HG03135 (cell line): ENCODE measurements around the gene ETV7.
"Not testable (repeated sequence)": the region's sequence is repeated elsewhere in the genome, so short reads cannot be mapped to it uniquely, and the experiment has no call there.

ENCODE experiments used
- ATAC-seq: cut with Tn5 transposase; IDR thresholded peaks from one replicate; pipeline ENCODE4 v1.9.1; 2021; ENCODE audit warnings: mild to moderate bottlenecking, moderate library complexity; ENCODE audit not compliant: unreplicated experiment

The ETV7 gene

DNA sequence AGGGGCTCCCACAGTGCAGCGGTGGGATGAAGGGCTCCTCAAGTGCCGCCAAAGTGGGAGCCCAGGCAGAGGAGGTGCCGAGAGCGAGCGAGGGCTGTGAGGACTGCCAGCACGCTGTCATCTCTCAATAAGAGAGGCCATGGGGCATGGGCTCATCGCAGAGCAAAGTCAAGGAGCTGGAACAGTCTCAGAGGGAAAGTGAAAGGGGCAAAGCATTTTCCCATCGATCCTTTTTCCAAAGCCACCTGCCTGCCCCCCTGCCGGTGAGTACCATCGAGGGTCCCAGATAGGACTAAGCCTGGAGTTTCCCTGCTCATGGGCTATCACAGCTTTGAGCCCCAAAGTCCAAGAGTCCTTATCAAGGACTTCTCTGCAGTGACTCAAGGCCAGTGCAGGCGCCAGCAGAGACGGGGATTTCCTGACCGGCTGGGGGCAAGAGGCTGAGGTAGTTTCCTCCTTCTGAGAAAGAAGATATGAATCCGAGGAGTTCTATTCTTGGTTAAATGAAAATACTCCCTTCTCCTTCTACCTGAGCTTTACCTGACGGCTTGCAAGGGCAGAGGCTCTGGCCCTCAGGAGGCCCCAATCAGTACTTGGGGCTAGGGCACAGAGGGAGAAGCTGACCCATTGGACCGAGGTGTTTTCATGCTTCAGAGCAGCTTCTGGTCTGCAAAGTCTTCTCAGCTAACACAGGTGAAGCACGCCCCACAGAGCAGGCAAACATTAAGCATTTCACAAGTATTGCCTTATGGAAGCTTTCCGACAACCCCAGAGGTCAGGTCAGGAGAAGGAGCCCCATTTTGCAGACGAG is 22.6 kb downstream of the ETV7 start:
- no peak for ATAC-seq

GRCh38 chr6:36364061-36364635 is 23.3 kb downstream of the ETV7 start:
- not testable (repeated sequence) for ATAC-seq

DNA sequence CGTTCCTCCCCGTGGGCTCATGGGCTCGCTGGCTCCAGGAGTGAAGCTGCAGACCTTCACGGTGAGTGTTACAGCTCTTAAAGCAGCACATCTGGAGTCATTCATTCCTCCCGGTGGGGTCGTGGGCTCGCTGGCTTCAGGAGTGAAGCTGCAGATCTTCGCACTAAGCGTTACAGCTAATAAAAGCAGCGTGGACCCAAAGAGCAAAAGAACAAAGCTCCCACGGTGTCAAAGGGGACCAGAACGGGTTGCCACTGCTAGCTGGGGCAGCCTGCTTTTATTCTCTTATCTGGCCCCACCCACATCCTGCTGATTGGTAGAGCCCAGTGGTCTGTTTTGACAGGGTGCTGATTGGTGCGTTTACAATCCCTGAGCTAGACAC is 24.1 kb downstream of the ETV7 start:
- not testable (repeated sequence) for ATAC-seq

- no peak for ATAC-seq
These were observed 24.7 kb downstream of the ETV7 start for GRCh38 chr6:36362551-36363370.

- no peak for ATAC-seq
These were observed 26.4 kb downstream of the ETV7 start for GRCh38 chr6:36361071-36361470.

GRCh38 chr6:36360241-36361054 is 27.0 kb downstream of the ETV7 start:
- ATAC-seq, result peak; percentile 57

DNA sequence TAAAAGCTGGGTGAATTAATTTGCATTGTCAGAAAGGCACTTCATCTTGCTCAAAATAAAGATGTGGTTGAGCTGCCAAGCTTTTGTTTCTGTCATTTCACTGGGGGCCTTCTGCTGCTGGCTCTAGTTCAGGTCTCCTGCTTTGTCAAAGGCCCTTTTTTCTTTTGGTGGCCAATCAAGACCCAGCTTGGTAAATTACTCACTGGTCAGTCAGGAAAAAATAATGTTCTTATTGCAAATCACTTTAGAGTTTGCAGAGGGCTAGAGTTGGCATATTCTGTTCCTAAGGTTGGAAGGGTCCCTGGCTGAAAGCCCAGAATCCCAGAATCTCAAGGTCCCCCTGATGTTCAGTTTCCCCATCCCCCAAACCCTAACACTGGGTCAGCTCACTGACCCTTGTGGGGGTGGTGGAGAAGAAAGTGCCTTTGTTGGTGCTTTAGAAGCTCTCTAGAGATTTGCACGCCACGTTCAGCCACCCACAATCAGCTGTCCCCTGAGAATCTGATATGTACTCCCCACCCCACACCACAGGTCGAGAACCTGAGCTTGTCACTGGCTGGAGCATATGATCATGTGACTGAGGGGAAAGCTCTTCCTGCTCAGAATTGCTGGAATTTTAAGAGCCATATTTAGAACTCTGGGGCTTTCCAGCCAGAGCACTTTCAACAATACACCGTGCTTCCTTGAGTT is 29.1 kb downstream of the ETV7 start:
- no peak for ATAC-seq

DNA sequence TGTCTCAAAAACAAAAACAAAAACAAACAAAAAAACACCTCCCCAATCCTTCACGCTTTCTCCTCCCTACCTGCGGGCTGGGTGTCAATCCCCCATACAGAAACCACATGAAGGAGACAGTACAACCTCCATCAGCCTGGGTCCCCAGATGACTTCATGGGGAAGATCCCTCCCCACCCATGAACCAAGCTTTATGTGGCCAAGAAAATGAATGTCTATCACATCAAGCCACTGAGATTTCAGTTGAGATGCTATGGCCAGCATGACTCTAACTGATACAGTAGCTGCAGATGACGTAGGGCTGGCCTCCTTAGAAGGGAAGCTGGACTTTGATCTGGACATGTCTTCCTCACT is 29.6 kb downstream of the ETV7 start:
- ATAC-seq, result no peak

- no peak for ATAC-seq
These were observed 31.6 kb downstream of the ETV7 start for GRCh38 chr6:36355819-36356218.

GRCh38 chr6:36353411-36353915 is 34.0 kb downstream of the ETV7 start:
- no peak for ATAC-seq

DNA sequence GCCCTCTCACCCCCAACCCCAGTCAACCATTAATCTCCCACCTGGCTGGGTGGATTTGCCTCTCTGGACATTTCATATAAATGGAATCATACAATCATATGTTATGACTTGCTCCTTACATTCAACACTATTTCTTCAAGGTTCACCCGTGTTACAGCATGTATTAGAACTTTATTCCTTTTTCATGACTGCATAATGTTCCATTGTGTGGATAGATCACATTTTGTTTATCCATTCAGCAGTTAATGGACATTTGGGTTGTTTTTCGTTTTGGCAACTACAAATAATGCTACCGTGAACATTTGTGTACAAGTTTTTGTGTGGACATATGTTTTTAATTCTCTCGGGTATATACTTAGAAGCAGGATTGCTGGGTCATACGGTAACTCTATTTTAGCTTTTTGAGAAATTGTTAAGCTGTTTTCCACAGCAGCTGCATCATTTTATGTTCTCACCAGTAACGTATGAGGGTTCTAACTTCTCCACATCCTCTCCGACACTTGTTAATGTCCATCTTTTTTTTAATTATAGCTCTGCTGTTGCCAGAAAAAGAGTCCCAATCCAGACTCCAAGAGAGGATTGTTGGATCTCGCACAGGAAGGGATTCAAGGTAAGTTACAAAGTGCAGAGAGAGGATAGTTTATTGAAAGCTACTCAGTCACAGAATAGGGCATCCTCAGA is 34.9 kb downstream of the ETV7 start:
- no peak for ATAC-seq

DNA sequence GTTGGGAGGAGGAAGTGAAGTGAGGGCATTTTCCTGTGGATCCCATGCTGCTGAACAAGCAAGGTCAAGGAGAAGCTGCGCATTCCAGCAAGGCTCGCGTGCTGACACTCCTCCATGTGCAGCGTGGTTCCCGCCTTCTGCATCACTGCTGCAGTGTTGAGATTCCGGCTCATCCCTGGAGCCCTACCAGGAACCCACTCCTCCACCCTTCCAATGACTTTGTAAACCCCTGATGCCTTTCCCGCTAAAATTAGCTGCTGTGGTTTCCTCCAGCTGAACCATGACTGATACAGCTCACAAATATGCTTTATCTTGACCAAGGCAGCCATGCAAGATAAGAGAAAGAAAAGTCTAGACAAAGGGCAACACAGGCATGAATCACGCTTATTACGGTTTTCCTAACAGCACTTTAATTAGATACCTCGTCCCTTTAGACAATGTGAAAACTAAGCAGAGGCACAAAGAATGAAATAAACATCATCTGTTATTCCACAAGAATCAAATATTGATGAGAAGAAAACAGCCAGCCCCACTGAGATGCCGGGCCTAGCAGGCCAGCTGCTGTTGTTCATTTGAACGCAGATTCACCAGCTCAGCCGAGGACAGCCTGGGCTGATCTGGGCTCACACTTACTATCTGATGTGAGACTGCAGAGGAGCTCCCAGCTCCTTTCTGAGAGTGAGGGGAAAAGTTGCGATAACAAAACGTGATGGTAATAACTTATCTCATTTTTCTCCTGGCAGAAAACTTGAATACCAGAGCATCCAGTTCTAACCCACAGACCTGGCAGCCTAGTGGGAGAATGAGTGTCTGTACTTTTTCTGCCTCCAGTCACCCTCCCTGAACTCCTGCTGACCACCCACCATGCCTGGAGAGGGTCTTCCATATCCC is 36.5 kb downstream of the ETV7 start:
- no peak for ATAC-seq

- no peak for ATAC-seq
These were observed 37.4 kb downstream of the ETV7 start for GRCh38 chr6:36350082-36350481.

DNA sequence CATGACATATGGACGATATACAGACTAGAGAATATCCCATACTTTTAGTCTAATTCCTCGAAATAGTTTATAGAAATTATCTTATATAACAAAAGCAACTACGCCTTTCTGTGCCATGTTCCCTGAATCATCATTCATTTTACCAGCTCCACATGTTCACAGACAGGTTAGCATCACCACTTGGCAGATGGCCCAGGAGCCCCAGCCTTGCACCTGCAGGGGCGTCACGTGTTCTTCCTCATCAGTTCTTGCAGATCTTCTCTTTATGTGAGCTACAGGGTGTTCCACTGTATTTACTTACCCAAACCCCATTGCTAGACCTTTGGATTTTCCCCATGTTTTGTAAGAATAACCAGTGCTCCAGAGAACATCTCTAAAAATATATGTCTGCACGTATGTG is 38.2 kb downstream of the ETV7 start:
- no peak for ATAC-seq

GRCh38 chr6:36347621-36348020 is 39.8 kb downstream of the ETV7 start:
- ATAC-seq, result no peak

DNA sequence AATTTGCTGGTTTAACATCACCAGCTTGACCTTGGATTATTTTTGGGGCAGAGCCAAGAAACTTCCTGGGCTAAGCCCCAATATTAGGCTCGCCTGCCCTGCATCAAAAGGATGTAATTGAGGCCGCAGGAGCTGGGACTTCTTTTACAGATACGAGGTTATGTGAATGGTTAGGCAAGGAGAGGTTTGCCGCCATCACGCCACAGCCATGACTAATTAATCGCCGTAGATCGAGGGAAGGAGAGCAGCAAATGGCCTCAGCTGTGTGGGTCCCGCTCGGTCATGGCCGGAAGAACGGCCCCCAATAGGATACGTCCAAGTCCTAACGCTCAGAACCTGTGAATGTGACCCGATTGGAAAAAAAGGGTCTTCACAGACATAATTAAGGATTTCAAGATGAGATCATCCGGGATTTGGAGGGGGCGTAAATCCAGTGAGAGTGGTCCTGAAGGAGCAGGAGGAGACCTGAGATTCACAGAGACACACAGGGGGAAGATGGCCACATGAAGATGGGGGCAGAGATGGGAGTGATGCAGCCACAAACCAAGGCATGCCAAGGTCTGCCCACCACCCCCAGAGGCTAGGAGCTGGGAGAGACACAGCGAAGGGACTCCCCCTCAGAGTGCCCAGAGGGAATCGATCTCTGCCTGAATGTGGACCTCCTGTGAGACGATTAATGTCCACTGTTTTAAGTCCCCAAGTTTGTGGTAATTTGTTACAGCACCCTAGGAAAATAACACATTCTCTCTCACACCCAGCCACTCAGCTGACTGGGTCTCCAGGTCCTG is 40.8 kb downstream of the ETV7 start:
- ATAC-seq, result no peak

GRCh38 chr6:36345681-36346466 is 41.6 kb downstream of the ETV7 start:
- ATAC-seq, result no peak
